ENCODE results near the gene TSEN54.
"Not testable (repeated sequence)": the region's sequence is repeated elsewhere in the genome, so short reads cannot be mapped to it uniquely, and the experiment has no call there.

The TSEN54 gene

GRCh38 chr17:75476271-75476671 is 40.1 kb upstream of the TSEN54 start:
- TF ChIP-seq GABPA (IDR thresholded peaks at IDR 0.05; ENCODE audit: low read depth) (no peak), REST (IDR thresholded peaks at IDR 0.05; ENCODE audit: insufficient replicate concordance, low read depth) (no peak), POLR2AphosphoS5 (IDR thresholded peaks at IDR 0.05; ENCODE audit: low read depth) (no peak), SPI1 (IDR thresholded peaks at IDR 0.05; ENCODE audit: borderline replicate concordance, low read depth) (no peak)
- TF ChIP-seq, protein P1, sequence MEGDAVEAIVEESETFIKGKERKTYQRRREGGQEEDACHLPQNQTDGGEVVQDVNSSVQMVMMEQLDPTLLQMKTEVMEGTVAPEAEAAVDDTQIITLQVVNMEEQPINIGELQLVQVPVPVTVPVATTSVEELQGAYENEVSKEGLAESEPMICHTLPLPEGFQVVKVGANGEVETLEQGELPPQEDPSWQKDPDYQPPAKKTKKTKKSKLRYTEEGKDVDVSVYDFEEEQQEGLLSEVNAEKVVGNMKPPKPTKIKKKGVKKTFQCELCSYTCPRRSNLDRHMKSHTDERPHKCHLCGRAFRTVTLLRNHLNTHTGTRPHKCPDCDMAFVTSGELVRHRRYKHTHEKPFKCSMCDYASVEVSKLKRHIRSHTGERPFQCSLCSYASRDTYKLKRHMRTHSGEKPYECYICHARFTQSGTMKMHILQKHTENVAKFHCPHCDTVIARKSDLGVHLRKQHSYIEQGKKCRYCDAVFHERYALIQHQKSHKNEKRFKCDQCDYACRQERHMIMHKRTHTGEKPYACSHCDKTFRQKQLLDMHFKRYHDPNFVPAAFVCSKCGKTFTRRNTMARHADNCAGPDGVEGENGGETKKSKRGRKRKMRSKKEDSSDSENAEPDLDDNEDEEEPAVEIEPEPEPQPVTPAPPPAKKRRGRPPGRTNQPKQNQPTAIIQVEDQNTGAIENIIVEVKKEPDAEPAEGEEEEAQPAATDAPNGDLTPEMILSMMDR (IDR thresholded peaks at IDR 0.05; ENCODE audit: insufficient read depth, low read length), result no peak
- Histone ChIP-seq H3K4me3 (replicated peaks; ENCODE audit: insufficient read depth, low read length) (no peak overlapping the region), H3K27ac (replicated peaks) (no peak overlapping the region), H3K27me3 (ENCODE audit: insufficient read depth, poor library complexity, severe bottlenecking) (no peaks in the 10 kb centered on the region)
- DNase-seq (ENCODE audit: low read depth in 1 of 2, low spot score in 1 of 2), result no peak

DNA sequence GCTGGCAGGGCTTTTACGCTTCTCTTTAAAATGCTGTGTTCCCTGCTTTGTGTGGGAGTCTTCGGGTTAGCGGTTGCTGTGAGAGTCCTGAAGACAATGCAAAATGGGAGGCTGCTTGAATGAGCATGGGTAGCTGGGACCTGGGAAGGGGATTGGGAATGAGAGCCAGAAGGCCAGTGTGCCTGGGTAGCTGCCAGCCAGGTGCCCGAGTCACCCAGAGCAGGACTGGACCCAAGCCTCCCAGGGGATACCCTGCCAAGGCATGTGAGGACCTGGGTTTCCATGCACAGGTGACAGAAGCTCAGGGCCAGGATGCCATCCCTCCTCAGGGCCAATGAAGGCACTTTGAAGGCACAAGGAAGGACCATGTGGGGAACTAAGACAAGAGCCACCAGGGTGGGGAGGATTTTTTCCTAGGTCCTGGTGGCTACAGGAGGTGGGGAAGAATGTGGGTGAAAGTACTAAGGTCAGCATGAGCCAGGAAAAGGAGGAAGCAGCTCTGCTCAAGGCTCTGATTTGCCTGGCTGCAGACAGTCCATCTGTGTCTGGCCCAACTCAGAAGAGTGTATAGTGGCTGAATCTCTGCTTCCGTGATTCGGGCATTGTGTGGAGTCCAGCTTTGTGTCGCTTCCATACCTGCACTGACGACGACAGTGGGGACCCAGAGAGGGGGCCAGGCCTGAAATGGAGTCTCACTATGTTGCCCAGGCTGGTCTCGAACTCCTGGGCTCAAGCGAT is 39.4 kb upstream of the TSEN54 start:
- no peak overlapping the region for H3K27ac ChIP-seq (replicated peaks)
- no peak overlapping the region for H3K4me3 ChIP-seq (replicated peaks; ENCODE audit: insufficient read depth, low read length)
- DNase-seq (ENCODE audit: low read depth in 1 of 2, low spot score in 1 of 2), result no peak
- no peaks in the 10 kb centered on the region for H3K27me3 ChIP-seq (ENCODE audit: insufficient read depth, poor library complexity, severe bottlenecking)
- no peak for TF ChIP-seq POLR2AphosphoS5 (IDR thresholded peaks at IDR 0.05; ENCODE audit: low read depth)
- no peak for TF ChIP-seq SPI1 (IDR thresholded peaks at IDR 0.05; ENCODE audit: borderline replicate concordance, low read depth)
- TF ChIP-seq REST (IDR thresholded peaks at IDR 0.05; ENCODE audit: insufficient replicate concordance, low read depth), result no peak
- TF ChIP-seq GABPA (IDR thresholded peaks at IDR 0.05; ENCODE audit: low read depth), result no peak
- TF ChIP-seq, protein P1 (IDR thresholded peaks at IDR 0.05; ENCODE audit: insufficient read depth, low read length), result no peak

- H3K27me3 ChIP-seq (ENCODE audit: insufficient read depth, poor library complexity, severe bottlenecking); DNase-seq (ENCODE audit: low read depth in 1 of 2, low spot score in 1 of 2); H3K4me3 ChIP-seq (replicated peaks; ENCODE audit: insufficient read depth, low read length); H3K27ac ChIP-seq (replicated peaks): not testable (repeated sequence)
Measured at GRCh38 chr17:75477490-75477862, 38.9 kb upstream of the TSEN54 start.

DNA sequence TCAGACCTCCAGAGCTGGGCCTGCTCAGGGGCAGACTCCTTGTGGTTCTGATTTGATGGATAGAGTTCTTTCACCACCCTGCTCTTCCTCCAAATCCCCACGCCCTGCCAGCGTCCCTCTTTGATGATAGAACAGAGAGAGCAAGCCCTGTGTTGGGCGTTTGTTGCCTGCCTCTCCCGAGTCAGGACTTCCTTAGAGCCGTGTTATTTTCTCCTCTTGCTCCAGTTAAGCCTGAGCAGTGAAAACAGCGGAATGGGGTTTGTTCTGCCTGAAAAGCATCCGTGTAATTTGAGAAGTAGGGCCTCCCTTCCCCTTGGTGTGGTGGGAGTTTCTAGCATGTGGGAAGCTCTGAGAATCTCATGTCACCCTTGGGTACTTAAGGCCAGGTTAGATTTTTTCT is 37.8 kb upstream of the TSEN54 start:
- DNase-seq (ENCODE audit: low read depth in 1 of 2, low spot score in 1 of 2), result no peak
- no peak for TF ChIP-seq GABPA (IDR thresholded peaks at IDR 0.05; ENCODE audit: low read depth)
- TF ChIP-seq REST (IDR thresholded peaks at IDR 0.05; ENCODE audit: insufficient replicate concordance, low read depth), result no peak
- no peak for TF ChIP-seq POLR2AphosphoS5 (IDR thresholded peaks at IDR 0.05; ENCODE audit: low read depth)
- TF ChIP-seq, protein P1 (IDR thresholded peaks at IDR 0.05; ENCODE audit: insufficient read depth, low read length), result no peak
- no peak for TF ChIP-seq SPI1 (IDR thresholded peaks at IDR 0.05; ENCODE audit: borderline replicate concordance, low read depth)
- Histone ChIP-seq H3K4me3 (replicated peaks; ENCODE audit: insufficient read depth, low read length) (no peak overlapping the region), H3K27ac (replicated peaks) (no peak overlapping the region), H3K27me3 (ENCODE audit: insufficient read depth, poor library complexity, severe bottlenecking) (no peaks in the 10 kb centered on the region)
